Activated effector memory CD4-positive, alpha-beta T cell treated with Interleukin-2 at 50 U/mL for 16 hours (primary cell): Measurements from ENCODE around the gene ZNF474.

ENCODE experiments used
- DNase-seq: peaks from one replicate; pipeline ENCODE4 v3.0.0-alpha.2; 2020

ZNF474 gene

DNA sequence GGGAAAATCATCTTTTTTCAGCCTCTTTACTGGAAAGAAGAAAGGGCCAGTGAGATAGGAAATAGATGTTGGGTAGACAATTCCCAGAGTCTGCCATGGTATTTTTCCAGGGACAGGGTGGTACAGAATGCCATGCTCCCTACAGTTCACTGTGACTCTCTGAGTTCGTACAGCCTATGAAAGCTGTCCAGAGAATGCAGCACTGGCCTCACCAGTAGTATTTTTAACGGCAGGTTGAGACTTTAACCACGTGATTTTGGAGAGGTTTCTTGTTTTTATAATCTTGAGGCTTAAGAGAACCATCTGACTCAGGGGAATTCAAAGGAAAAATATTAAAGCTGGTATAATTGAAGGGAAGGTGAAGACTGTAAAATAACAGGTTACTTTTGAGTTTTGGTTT is 10.1 kb upstream of the ZNF474 start:
- no peak for DNase-seq

GRCh38 chr5:122120493-122120892 is 8.9 kb upstream of the ZNF474 start:
- no peak for DNase-seq

DNA sequence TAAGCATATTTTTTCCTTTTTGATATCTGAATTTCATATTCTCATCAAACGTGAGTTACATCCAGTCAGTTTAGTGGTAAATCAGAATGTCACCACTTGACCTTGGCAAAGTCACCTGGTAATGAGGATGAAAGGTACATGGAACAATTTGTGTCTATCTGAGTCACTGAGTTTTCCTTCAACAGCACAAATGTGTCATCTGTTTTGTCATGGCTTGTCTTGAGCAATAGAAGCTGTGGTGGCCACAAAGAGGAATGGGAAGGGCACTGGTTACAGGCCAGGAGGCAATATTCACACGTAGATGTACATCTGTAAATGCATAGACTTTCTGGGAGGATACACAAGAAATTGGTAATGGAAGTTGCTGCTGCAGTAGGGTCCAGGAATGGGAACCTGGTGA is 8.4 kb upstream of the ZNF474 start:
- DNase-seq: no peak

DNA sequence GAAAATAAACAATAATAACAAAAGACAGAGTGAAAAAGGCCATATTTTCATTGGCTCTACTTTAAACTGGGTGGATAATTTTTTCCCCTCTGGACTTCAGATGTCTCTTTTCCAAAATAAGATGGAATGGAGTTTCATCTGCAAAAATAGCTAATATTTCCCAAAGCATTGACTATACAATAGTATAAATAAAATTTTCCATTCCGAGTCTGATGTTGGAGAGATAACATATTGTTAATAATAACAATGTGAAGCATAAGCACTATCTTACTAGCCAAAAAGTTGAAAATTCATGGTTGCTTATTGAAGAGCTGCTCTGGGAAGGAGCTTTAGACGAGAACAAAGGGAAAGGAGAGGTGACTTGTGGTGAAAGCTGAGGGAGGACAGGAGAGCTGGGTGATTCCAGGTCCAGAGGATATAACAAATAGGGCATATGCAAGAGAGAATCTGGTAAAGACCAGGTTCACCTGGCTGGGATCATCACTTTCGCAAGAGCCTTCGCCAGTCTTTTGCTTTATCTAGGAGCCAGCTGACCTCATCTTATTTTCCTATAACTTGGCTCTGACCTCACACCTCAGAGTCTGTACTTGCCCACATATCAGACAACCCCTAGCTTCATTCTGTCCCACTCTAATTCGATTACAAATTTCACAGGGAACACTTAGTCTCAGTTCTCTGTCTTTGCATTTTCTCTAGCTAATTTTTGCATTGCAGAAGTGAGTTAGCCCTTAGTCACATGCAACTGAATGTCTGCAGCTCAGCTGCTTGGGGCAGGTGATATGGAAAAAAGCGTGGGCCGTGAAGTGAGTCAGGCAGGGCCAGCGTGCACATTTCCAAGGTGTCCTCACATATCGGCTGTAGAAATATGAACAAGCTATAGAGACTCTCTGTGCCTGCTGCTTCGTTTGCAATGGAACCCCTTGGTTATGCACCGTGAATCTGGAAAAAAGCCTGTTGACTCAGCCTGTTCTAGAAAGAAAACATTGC is 7.6 kb upstream of the ZNF474 start:
- DNase-seq: no peak

DNA sequence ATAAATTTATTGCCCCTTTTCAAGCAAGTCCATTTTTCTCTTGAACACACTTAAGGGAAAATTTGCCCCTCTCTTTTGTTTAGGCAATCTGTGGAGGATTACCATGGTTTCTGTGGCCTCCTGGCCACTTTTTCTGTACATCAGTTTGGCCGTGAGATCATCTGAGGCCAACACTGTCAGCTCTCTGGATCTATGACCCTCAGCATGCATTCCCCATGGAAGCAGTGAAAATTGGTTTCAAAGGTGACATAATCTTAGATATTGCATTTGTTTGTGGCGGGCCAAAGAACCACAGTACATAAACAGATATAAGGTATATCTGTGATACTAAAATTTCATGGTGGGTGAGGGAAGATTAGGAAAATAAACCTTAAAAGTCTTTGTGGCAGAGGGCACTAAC is 4.6 kb upstream of the ZNF474 start:
- DNase-seq: no peak

DNA sequence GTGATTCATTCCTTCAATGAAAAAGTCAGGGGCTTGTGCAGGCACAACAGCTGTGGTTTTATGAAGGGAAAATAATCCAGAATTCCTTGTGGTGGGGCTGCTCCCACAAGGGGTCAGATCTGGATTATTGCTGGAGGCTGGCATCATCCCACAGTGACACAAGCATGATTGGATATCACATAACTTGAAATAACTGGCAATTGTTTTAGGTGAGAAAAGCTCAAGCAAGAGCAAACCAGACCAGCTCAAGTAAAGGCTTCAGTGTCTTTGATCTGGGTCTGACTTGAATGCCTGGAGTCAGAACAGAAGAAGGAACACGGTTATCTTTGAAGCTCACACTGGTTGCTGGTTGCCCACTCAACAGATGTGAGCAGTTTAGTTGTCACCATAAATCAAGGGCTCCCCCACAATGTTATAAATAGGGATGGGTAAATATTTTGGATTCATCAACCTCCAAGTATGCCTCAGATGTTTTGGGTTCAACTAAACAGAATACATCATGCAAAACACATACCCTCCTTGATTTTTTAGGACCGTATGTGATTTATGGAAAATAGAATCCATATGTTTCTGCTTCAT is 3.1 kb upstream of the ZNF474 start:
- DNase-seq: no peak

DNA sequence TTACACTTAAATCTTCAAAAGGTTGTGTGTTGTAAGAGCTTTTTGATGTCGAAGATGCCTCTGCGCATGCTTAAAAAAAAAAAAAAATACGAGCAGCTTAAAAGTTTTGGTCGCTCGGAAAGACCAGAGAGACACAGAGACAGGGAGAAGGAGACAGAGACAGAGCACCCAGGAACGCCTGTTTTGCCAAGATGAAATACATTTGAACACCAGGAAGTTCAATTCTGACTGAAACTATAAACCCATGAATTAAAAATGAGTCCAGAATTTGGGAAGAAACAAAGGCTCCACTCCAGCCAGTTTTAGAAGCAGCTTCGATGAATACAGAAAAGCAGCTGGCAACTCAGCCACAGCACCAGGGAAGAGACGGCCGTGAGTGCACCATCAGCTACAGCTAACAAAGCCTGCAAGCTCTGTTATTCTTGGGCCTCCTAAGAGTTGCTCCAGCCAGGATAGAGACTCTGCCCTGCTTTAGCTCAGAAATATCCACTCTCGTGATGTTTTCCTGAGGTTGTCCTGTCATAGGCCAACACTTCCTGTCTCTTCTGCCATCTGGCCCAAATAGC is 2.5 kb upstream of the ZNF474 start:
- DNase-seq: no peak

DNA sequence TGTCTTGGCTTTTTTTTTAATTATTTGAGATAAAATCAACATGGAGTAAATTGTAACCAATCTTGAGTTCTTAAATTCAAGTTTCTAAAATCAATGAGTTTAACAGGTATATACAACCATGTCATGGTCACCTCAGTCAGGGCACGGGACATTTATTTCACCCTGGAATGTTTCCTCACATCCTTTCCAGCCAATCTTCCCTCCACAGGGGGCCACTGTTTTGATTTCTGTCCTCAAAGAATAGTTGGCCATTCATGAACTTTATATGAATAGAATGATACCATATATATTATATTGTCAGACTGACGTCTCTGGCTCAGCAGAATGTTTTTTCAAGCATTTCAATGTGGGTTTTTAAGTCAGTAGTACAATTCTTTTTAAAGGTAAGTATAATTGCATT is 806 bp downstream of the ZNF474 start:
- no peak for DNase-seq

DNA sequence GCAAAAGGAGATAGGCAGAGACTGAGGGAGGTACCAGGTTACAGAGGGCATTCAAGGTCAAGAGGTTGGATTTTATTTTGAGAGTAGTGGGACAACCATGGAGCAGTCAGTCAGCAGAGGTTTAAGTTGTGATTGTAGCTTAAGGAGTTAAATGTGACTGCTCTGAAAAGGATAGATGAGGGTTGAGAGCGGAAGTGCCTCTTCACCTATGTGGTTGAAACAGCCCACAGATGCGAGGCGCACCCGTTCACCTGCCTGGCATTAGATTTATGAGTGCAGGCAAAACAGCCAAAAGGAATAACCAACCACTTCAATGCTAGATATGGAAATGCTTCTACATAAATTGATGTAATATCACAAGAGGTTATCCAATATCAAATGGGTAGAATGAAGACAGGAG is 8.4 kb downstream of the ZNF474 start:
- peak; percentile 1 for DNase-seq

DNA sequence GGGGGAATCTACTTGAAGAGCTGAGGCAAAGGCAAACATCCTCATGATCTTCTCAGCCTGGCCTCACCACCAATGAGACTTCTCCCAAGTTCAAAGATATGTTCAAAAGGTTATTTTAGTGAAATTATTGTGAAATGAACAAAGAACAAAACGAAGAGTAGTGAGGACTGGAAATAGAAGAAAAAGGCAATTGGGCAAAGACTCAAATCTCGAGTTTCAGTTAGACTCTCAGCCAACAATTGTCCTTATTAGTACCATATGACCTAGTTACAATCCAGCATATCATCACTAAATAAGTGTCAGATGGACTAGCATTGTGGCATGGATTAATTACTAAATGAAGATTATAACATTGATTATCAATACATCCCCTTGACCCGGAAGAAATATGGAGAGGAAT is 9.0 kb downstream of the ZNF474 start:
- no peak for DNase-seq

DNA sequence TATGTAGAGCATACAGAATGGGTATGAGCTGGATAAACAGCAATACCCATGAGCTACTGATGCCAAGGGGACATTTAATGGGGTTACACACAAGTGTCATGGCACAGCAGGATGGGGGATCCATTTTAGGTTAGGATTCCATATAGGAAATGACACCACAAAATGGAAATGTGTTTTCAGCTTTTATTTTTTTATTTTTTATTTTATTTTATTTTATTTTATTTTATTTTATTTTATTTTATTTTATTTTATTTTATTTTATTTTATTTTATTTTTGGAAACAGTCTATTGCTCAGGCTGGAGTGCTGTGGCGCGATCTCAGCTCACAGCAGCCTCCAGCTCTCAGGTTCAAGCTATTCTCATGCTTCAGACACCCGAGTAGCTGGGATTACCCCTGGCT is 11.6 kb downstream of the ZNF474 start:
- no peak for DNase-seq

GRCh38 chr5:122141751-122142150 is 12.4 kb downstream of the ZNF474 start:
- DNase-seq: no peak

- no peak for DNase-seq
Measured at GRCh38 chr5:122142480-122143164, 13.3 kb downstream of the ZNF474 start.

GRCh38 chr5:122144236-122144635 is 14.9 kb downstream of the ZNF474 start:
- DNase-seq: no peak

- DNase-seq: no peak
Measured at GRCh38 chr5:122145906-122146305, 16.6 kb downstream of the ZNF474 start.

DNA sequence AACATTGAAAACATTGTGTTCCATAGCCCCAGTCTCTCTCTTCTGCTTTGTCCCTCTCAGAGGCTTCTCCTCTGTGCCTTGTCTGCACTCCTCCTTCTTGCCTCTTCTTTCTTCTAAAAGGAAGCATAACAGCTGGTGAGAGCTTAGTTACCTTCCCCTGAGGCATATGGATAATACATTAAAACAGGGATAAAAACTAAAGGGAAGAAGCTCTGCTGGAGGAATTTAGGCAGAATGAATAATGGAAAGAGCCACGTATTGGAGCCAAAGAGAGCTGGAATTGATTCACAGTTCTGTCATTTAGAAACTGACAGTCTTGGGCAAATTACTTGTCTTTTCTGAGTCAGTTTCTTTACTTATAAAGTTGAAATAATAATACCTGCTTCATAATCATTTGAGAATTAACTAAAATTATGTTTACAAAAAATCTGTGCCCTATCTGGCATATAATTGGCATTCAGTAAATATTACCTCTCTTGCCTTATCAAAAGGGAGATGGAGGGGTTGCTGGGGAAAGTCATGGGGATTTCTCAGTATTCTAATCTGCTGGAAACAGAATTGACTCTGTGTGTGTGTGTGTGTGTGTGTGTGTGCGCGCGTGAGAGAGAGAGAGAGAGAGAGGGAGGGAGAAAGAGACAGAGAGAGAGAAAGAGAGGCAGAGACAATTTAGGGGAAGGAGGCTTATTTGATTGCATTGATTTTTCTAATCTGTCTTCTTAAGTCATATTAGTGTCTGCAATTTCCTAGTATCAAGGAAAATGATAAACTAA is 20.2 kb downstream of the ZNF474 start:
- DNase-seq: no peak

- no peak for DNase-seq
Measured at GRCh38 chr5:122150215-122150614, 20.9 kb downstream of the ZNF474 start.

- DNase-seq: no peak
Measured at GRCh38 chr5:122151640-122152039, 22.3 kb downstream of the ZNF474 start.

- no peak for DNase-seq
Measured at GRCh38 chr5:122152266-122152900, 23.0 kb downstream of the ZNF474 start.

- DNase-seq: no peak
Measured at GRCh38 chr5:122153230-122153629, 23.9 kb downstream of the ZNF474 start.

GRCh38 chr5:122153774-122154173 is 24.4 kb downstream of the ZNF474 start:
- no peak for DNase-seq

GRCh38 chr5:122154491-122154890 is 25.1 kb downstream of the ZNF474 start:
- no peak for DNase-seq
